Measurements from ENCODE around the gene ARHGAP18. TPM values are rescaled to one million over a fixed set of nuclear protein-coding genes. Genes with fewer than 3 reads are reported as not detected.

ARHGAP18 gene
- total RNA-seq, 4 donors from 2014 or later = 9.6 to 16.8 (median 13.9) TPM

GRCh38 chr6:129655334-129655733 lies 54.6 kb downstream of the ARHGAP18 start:
- Histone ChIP-seq H3K4me1 (peaks cover 0 to 8% (median 0%) of the 10 kb centered on the region in 4 donors), H3K27ac (no peak overlapping the region), H3K36me3 (no peaks in the 10 kb centered on the region), H3K4me3 (no peak overlapping the region), H3K27me3 (no peaks in the 10 kb centered on the region), H3K9me3 (no peaks in the 10 kb centered on the region)
- TF ChIP-seq, protein P1, sequence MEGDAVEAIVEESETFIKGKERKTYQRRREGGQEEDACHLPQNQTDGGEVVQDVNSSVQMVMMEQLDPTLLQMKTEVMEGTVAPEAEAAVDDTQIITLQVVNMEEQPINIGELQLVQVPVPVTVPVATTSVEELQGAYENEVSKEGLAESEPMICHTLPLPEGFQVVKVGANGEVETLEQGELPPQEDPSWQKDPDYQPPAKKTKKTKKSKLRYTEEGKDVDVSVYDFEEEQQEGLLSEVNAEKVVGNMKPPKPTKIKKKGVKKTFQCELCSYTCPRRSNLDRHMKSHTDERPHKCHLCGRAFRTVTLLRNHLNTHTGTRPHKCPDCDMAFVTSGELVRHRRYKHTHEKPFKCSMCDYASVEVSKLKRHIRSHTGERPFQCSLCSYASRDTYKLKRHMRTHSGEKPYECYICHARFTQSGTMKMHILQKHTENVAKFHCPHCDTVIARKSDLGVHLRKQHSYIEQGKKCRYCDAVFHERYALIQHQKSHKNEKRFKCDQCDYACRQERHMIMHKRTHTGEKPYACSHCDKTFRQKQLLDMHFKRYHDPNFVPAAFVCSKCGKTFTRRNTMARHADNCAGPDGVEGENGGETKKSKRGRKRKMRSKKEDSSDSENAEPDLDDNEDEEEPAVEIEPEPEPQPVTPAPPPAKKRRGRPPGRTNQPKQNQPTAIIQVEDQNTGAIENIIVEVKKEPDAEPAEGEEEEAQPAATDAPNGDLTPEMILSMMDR (IDR thresholded peaks at IDR 0.05) = no peak
- no peak for TF ChIP-seq EP300 (IDR thresholded peaks at IDR 0.05)
- no peak for TF ChIP-seq POLR2A (IDR thresholded peaks at IDR 0.05)
- DNase-seq (ENCODE audit: low spot score in 2 of 2) = no peak
- WGBS, 2 donors = 88 to 91% methylated on average over 1 of the region's 1 CpG

GRCh38 chr6:129653746-129654145 lies 56.2 kb downstream of the ARHGAP18 start:
- 75 to 84% methylated on average over 2 of the region's 2 CpGs for WGBS, 2 donors
- Histone ChIP-seq H3K9me3 (no peaks in the 10 kb centered on the region), H3K27me3 (no peaks in the 10 kb centered on the region), H3K4me1 (peaks cover 0 to 6% (median 0%) of the 10 kb centered on the region in 4 donors), H3K27ac (no peak overlapping the region), H3K4me3 (no peak overlapping the region), H3K36me3 (no peaks in the 10 kb centered on the region)
- no peak for DNase-seq (ENCODE audit: low spot score in 2 of 2)
- TF ChIP-seq POLR2A (IDR thresholded peaks at IDR 0.05) (no peak), EP300 (IDR thresholded peaks at IDR 0.05) (no peak)
- TF ChIP-seq, protein P1 (IDR thresholded peaks at IDR 0.05) = no peak

GRCh38 chr6:129653229-129653628 lies 56.7 kb downstream of the ARHGAP18 start:
- H3K4me1 ChIP-seq = peaks cover 0 to 6% (median 0%) of the 10 kb centered on the region in 4 donors
- no peak overlapping the region for H3K4me3 ChIP-seq
- H3K9me3 ChIP-seq = no peaks in the 10 kb centered on the region
- WGBS, 2 donors = 63 to 67% methylated on average over 2 of the region's 2 CpGs
- TF ChIP-seq POLR2A (IDR thresholded peaks at IDR 0.05) (no peak), EP300 (IDR thresholded peaks at IDR 0.05) (no peak)
- TF ChIP-seq, protein P1 (IDR thresholded peaks at IDR 0.05) = no peak
- H3K36me3 ChIP-seq = no peaks in the 10 kb centered on the region
- no peak overlapping the region for H3K27ac ChIP-seq
- no peaks in the 10 kb centered on the region for H3K27me3 ChIP-seq
- no peak for DNase-seq (ENCODE audit: low spot score in 2 of 2)

DNA sequence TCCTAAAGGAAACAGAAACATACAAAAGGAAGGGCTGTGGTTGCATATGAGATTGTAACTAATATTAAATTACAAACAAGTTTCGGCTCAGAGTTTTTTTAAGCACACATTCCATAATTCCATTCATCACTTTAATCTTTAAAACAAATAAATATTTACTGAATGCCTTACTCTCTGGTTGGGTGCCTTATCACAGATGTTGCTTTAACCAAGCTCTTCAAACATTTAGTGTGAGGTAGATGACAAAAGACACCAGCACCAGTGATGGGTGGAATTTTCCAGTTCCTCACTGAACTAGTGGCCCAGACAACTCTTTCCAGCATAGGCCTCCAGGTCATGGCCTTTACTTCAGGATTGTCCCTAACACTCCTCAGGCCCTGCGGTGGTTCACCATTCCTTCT lies 58.7 kb downstream of the ARHGAP18 start:
- H3K9me3 ChIP-seq = no peaks in the 10 kb centered on the region
- H3K27me3 ChIP-seq = no peaks in the 10 kb centered on the region
- no peak overlapping the region for H3K4me3 ChIP-seq
- no peak overlapping the region for H3K27ac ChIP-seq
- 73 to 83% methylated on average over 2 of the region's 2 CpGs for WGBS, 2 donors
- DNase-seq (ENCODE audit: low spot score in 2 of 2) = no peak
- H3K36me3 ChIP-seq = no peaks in the 10 kb centered on the region
- H3K4me1 ChIP-seq = peaks cover 0 to 10% (median 0%) of the 10 kb centered on the region in 4 donors
- TF ChIP-seq EP300 (IDR thresholded peaks at IDR 0.05) = no peak
- no peak for TF ChIP-seq POLR2A (IDR thresholded peaks at IDR 0.05)
- TF ChIP-seq, protein P1 (IDR thresholded peaks at IDR 0.05) = no peak

GRCh38 chr6:129648819-129649491 lies 61.0 kb downstream of the ARHGAP18 start:
- H3K36me3 ChIP-seq = no peaks in the 10 kb centered on the region
- H3K27me3 ChIP-seq = no peaks in the 10 kb centered on the region
- no peak for DNase-seq (ENCODE audit: low spot score in 2 of 2)
- H3K4me1 ChIP-seq = peaks cover 0 to 33% (median 8%) of the 10 kb centered on the region in 4 donors
- TF ChIP-seq, protein P1 (IDR thresholded peaks at IDR 0.05) = no peak
- TF ChIP-seq POLR2A (IDR thresholded peaks at IDR 0.05) (no peak), EP300 (IDR thresholded peaks at IDR 0.05) (no peak)
- H3K4me3 ChIP-seq = no peak overlapping the region
- H3K9me3 ChIP-seq = no peaks in the 10 kb centered on the region
- WGBS, 2 donors = 82 to 87% methylated on average over 15 of the region's 15 CpGs
- H3K27ac ChIP-seq = no peak overlapping the region
